Measurements from ENCODE around the gene NHS. TPM values are rescaled to one million over a fixed set of nuclear protein-coding genes. Genes with fewer than 3 reads are reported as not detected.

The NHS gene
- total RNA-seq, 1 experiment from 2014 or later, result 5.7 TPM

GRCh38 chrX:17412692-17413091, 37.7 kb downstream of the NHS start:
- peak; percentile 80 for ATAC-seq
- Histone ChIP-seq H3K79me2 (ENCODE audit: insufficient read depth, low read length) (no peaks in the 10 kb centered on the region), H3K9me3 (ENCODE audit: control insufficient read depth in 1 of 2, insufficient read depth in 1 of 2, low read depth in 1 of 2, low read length in 2 of 2) (no peaks in the 10 kb centered on the region), H3K4me2 (ENCODE audit: low read length) (peak overlapping the region; percentile 84), H3K27me3 (ENCODE audit: insufficient read depth, low read length) (no peaks in the 10 kb centered on the region), H2AFZ (ENCODE audit: low read depth, low read length, poor library complexity, severe bottlenecking) (no peak overlapping the region), H3K27ac (ENCODE audit: low read depth, low read length) (peak overlapping the region; percentile 49; the same call in 1 of the 2 replicates), H3K9me2 (ENCODE audit: insufficient read depth) (no peaks in the 10 kb centered on the region), H3K4me3 (replicated peaks in 1 of 2; ENCODE audit: low read depth in 1 of 2, low read length in 2 of 2) (peak overlapping the region; percentile 16 to 46), H3K4me1 (ENCODE audit: control insufficient read depth in 1 of 2, insufficient read depth in 2 of 2, low read length in 2 of 2) (peaks cover 26 to 63% of the 10 kb centered on the region in 2 experiments), H4K20me1 (ENCODE audit: insufficient read depth) (no peaks in the 10 kb centered on the region), H3K9ac (ENCODE audit: low read length) (peak overlapping the region; percentile 25; the same call in 1 of the 2 replicates), H3K36me3 (ENCODE audit: control insufficient read depth in 1 of 2, insufficient read depth in 2 of 2, low read length in 2 of 2) (no peaks in the 10 kb centered on the region)
- peak; percentile 69 for DNase-seq (ENCODE audit: low read depth, low spot score)
- BruUV-seq (replicated peaks), result no TSS peak
- POLR2A ChIA-PET, result no interaction called here
- RAD21 ChIA-PET (ENCODE audit: low non-redundant PET in 1 of 2, low total read pairs in 2 of 2, uncharacterized antibody in 2 of 2, unreplicated experiment in 2 of 2), result no interaction called here
- CTCF ChIA-PET, result no interaction called here
- intact Hi-C loops (cut with micrococcal nuclease), result loop anchor here (5.0 kb wide), 1 partner anchor 35 kb away; the partner anchor contains the start of gene NHS
- TF ChIP-seq SRF (IDR thresholded peaks at IDR 0.05; ENCODE audit: low read depth) (peak; percentile 58), EZH2phosphoT487 (IDR thresholded peaks at IDR 0.05; ENCODE audit: borderline replicate concordance) (no peak), POLR2AphosphoS5 (IDR thresholded peaks at IDR 0.05; ENCODE audit: low read depth, low read length) (no peak), CBX3 (IDR thresholded peaks at IDR 0.05; ENCODE audit: low read depth) (0 out of 2 replicates have a peak, but pooled peaks have one; percentile 18), FOSL1 (IDR thresholded peaks at IDR 0.05; ENCODE audit: low read depth) (peak; percentile 91), TCF7L2 (IDR thresholded peaks at IDR 0.05; ENCODE audit: borderline replicate concordance, extremely low read depth, insufficient read depth, insufficient read length) (no peak), POLR2A (IDR thresholded peaks at IDR 0.05; ENCODE audit: borderline replicate concordance, extremely low read depth, insufficient read depth, insufficient read length) (no peak), EZH2 (IDR thresholded peaks at IDR 0.05) (no peak), JUND (IDR thresholded peaks at IDR 0.05) (peak; percentile 79), ELF1 (IDR thresholded peaks at IDR 0.05; ENCODE audit: borderline replicate concordance, low read depth) (no peak), RAD21 (IDR thresholded peaks at IDR 0.05; ENCODE audit: low read depth) (no peak), CEBPB (IDR thresholded peaks at IDR 0.05; ENCODE audit: low read depth) (no peak), SIN3A (IDR thresholded peaks at IDR 0.05; ENCODE audit: low read depth) (no peak; the same call in 1 of the 2 replicates), YY1 (IDR thresholded peaks at IDR 0.05; ENCODE audit: extremely low read depth, insufficient replicate concordance, low read depth, low read length) (no peak), REST (IDR thresholded peaks at IDR 0.05; ENCODE audit: low read depth) (no peak), EGR1 (IDR thresholded peaks at IDR 0.05; ENCODE audit: low read depth) (no peak), SP1 (IDR thresholded peaks at IDR 0.05; ENCODE audit: low read depth) (peak; percentile 57), ZFX (IDR thresholded peaks at IDR 0.05) (no peak), ZNF274 (IDR thresholded peaks at IDR 0.05; ENCODE audit: low read depth, low read length) (no peak)
- TF ChIP-seq, protein P1, sequence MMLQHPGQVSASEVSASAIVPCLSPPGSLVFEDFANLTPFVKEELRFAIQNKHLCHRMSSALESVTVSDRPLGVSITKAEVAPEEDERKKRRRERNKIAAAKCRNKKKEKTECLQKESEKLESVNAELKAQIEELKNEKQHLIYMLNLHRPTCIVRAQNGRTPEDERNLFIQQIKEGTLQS (IDR thresholded peaks at IDR 0.05), result no peak
- TF ChIP-seq, protein P2, sequence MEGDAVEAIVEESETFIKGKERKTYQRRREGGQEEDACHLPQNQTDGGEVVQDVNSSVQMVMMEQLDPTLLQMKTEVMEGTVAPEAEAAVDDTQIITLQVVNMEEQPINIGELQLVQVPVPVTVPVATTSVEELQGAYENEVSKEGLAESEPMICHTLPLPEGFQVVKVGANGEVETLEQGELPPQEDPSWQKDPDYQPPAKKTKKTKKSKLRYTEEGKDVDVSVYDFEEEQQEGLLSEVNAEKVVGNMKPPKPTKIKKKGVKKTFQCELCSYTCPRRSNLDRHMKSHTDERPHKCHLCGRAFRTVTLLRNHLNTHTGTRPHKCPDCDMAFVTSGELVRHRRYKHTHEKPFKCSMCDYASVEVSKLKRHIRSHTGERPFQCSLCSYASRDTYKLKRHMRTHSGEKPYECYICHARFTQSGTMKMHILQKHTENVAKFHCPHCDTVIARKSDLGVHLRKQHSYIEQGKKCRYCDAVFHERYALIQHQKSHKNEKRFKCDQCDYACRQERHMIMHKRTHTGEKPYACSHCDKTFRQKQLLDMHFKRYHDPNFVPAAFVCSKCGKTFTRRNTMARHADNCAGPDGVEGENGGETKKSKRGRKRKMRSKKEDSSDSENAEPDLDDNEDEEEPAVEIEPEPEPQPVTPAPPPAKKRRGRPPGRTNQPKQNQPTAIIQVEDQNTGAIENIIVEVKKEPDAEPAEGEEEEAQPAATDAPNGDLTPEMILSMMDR (IDR thresholded peaks at IDR 0.05 in 2 of 3, conservative IDR thresholded peaks at IDR 0.05 in 1 of 3; ENCODE audit: borderline replicate concordance in 1 of 3, insufficient read depth in 1 of 3, low read depth in 2 of 3, low read length in 2 of 3), result no peak
- TF ChIP-seq, protein P3, sequence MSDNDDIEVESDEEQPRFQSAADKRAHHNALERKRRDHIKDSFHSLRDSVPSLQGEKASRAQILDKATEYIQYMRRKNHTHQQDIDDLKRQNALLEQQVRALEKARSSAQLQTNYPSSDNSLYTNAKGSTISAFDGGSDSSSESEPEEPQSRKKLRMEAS (IDR thresholded peaks at IDR 0.05), result peak; percentile 49; the same call in 1 of the 2 replicates
